ENCODE data around the gene CHID1.

Gene CHID1

DNA sequence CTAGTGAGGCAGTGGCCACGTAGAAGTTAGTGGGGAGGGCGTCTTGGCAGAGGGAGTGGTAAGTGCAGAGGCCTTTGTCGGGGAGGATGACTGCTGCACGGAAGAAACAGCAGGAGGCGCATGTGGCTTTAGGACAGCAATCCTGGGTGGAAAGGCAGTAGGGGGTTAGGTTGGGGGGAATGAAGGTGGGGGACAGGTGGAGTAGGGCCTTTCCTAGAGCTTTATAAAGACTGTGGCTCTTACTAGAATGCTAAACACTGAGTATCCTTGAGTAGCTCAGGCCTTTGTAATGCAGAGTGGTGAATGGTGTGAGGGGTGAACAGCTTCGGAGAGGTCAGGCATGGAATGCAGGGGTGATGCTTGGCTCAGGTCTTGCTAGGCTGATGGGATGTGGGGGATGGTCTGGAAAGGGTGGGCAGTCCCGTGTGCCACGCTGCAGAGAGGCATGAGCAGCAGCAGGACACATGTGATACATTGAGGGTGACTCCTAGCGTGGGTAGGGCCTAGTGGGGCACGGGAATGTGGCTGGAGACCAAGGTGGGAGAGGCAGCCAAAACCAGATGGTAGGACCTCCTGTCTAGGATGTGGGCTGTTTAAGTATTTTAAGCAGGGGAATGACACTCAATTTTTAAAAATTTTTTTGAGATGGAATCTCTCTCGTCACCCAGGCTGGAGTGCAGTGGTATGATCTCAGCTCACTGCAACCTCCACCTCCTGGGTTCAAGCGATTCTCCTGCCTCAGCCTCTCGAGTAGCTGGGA is 34.3 kb upstream of the CHID1 start:
- no peak for DNase-seq (ENCODE audit: low spot score)
- in situ Hi-C loops (cut with MboI; ENCODE audit: low sequenced_read_pairs, unreplicated experiment) = no loop called here
- TF ChIP-seq CTCF (IDR thresholded peaks at IDR 0.05; ENCODE audit: borderline replicate concordance, control extremely low read depth, extremely low read depth, insufficient read depth, missing control alignments) = no peak

GRCh38 chr11:942823-943222 is 32.2 kb upstream of the CHID1 start:
- in situ Hi-C loops (cut with MboI; ENCODE audit: low sequenced_read_pairs, unreplicated experiment) = no loop called here
- DNase-seq (ENCODE audit: low spot score) = no peak
- TF ChIP-seq CTCF (IDR thresholded peaks at IDR 0.05; ENCODE audit: borderline replicate concordance, control extremely low read depth, extremely low read depth, insufficient read depth, missing control alignments) = no peak

GRCh38 chr11:940496-941135 is 30.0 kb upstream of the CHID1 start:
- in situ Hi-C loops (cut with MboI; ENCODE audit: low sequenced_read_pairs, unreplicated experiment) = no loop called here
- DNase-seq (ENCODE audit: low spot score) = no peak
- TF ChIP-seq CTCF (IDR thresholded peaks at IDR 0.05; ENCODE audit: borderline replicate concordance, control extremely low read depth, extremely low read depth, insufficient read depth, missing control alignments) = no peak

GRCh38 chr11:937841-938261 is 27.2 kb upstream of the CHID1 start:
- no peak for TF ChIP-seq CTCF (IDR thresholded peaks at IDR 0.05; ENCODE audit: borderline replicate concordance, control extremely low read depth, extremely low read depth, insufficient read depth, missing control alignments)
- no peak for DNase-seq (ENCODE audit: low spot score)
- in situ Hi-C loops (cut with MboI; ENCODE audit: low sequenced_read_pairs, unreplicated experiment) = no loop called here

DNA sequence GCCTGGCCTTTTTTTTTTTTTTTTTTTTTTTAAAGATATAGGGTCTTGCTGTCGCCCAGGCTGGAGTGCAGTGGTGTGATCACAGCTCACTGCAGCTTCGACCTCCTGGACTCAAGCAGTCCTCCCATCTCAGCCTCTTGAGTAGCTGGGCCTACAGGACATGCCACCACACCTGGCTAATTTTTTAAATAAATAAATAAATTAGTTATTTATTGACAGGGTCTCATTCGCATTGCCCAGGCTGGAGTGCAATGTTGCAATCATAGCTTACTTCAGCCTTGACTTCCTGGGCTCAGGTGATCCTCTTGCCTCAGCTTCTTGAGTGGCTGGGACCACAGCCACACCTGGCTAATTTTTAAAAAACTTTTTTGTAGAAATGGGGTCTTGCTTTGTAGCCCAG is 25.6 kb upstream of the CHID1 start:
- in situ Hi-C loops (cut with MboI; ENCODE audit: low sequenced_read_pairs, unreplicated experiment) = no loop called here
- no peak for DNase-seq (ENCODE audit: low spot score)
- no peak for TF ChIP-seq CTCF (IDR thresholded peaks at IDR 0.05; ENCODE audit: borderline replicate concordance, control extremely low read depth, extremely low read depth, insufficient read depth, missing control alignments)

- no peak for TF ChIP-seq CTCF (IDR thresholded peaks at IDR 0.05; ENCODE audit: borderline replicate concordance, control extremely low read depth, extremely low read depth, insufficient read depth, missing control alignments)
- DNase-seq (ENCODE audit: low spot score) = no peak
- in situ Hi-C loops (cut with MboI; ENCODE audit: low sequenced_read_pairs, unreplicated experiment) = no loop called here
Measured at GRCh38 chr11:934527-934926, 23.9 kb upstream of the CHID1 start.

Data from GM13976 (cell line).